ENCODE measurements around the gene SLC22A23. TPM values are rescaled to one million over a fixed set of nuclear protein-coding genes. Genes with fewer than 3 reads are reported as not detected.

SLC22A23 gene
- total and polyA plus RNA-seq, 2 donors (not counting 1 experiment from before 2014, with no cell fraction given) = 0.18 to 1.4 TPM

- H3K79me2 ChIP-seq (ENCODE audit: control insufficient read depth, insufficient read depth, low read length) = no peaks in the 10 kb centered on the region
- WGBS (ENCODE audit: insufficient coverage) = no CpG with 5 or more reads among the region's 2 CpGs
- H3K9me3 Mint-ChIP-seq (ENCODE audit: insufficient read depth) = no peaks in the 10 kb centered on the region
- H3K9me3 ChIP-seq (ENCODE audit: control extremely low read depth in 1 of 3, control insufficient read depth in 2 of 3, insufficient read depth in 1 of 3, low read length in 2 of 3) = peaks cover 0 to 4% (median 0%) of the 10 kb centered on the region in 3 donors
- TF ChIP-seq CTCF (IDR thresholded peaks at IDR 0.05) (no peak), EZH2 (IDR thresholded peaks at IDR 0.05; ENCODE audit: borderline replicate concordance, insufficient read depth, low read depth, low read length, poor library complexity, severe bottlenecking) (no peak)
- no peak overlapping the region for H3K27ac Mint-ChIP-seq
- no peak overlapping the region for H3K4me3 Mint-ChIP-seq
- H2AFZ ChIP-seq (ENCODE audit: insufficient read depth, low read depth, low read length, poor library complexity, severe bottlenecking) = no peak overlapping the region
- no peak overlapping the region for H3K27ac ChIP-seq (ENCODE audit: low read length in 2 of 2)
- no peak for ATAC-seq (ENCODE audit: low read depth)
- no peak for DNase-seq
- intact Hi-C loops (cut with micrococcal nuclease) = no loop called here
- no peak overlapping the region for H3K4me3 ChIP-seq (ENCODE audit: control extremely low read depth in 1 of 5, extremely low read depth in 1 of 5, insufficient read depth in 1 of 5, low read depth in 2 of 5, low read length in 4 of 5)
- peaks cover 35% of the 10 kb centered on the region for H3K27me3 Mint-ChIP-seq
- H4K20me1 ChIP-seq (ENCODE audit: control insufficient read depth, insufficient read depth, low read length, poor library complexity, severe bottlenecking) = no peaks in the 10 kb centered on the region
- no peaks in the 10 kb centered on the region for H3K4me1 ChIP-seq (ENCODE audit: control insufficient read depth in 2 of 2, insufficient read depth in 2 of 2, low read length in 2 of 2)
- H3K9ac ChIP-seq (ENCODE audit: low read length) = no peak overlapping the region
- ChIA-PET POLR2A (no interaction called here), CTCF (interaction anchor here (0.9 kb wide), 1 partner anchor 173 kb away, joined by 3 read pairs; no protein-coding TSS in a partner anchor)
- no peaks in the 10 kb centered on the region for H3K36me3 ChIP-seq (replicated peaks in 1 of 2; ENCODE audit: control extremely low read depth in 1 of 2, control insufficient read depth in 1 of 2, extremely low read depth in 1 of 2, insufficient read depth in 2 of 2, low read length in 1 of 2)
- H3K4me2 ChIP-seq (replicated peaks; ENCODE audit: low read depth, low read length, poor library complexity, severe bottlenecking) = no peak overlapping the region
- peaks cover 0 to 27% (median 18%) of the 10 kb centered on the region in 4 experiments for H3K27me3 ChIP-seq (replicated peaks in 1 of 4; ENCODE audit: control extremely low read depth in 1 of 4, control insufficient read depth in 3 of 4, insufficient read depth in 4 of 4, low read length in 3 of 4)
- H3K4me1 Mint-ChIP-seq = peaks cover 3% of the 10 kb centered on the region
Measured at GRCh38 chr6:3449321-3449720, 7.5 kb downstream of the SLC22A23 start.

- 95% methylated on average over 5 of the region's 6 CpGs for WGBS (ENCODE audit: insufficient coverage)
- ATAC-seq (ENCODE audit: low read depth) (no peak), DNase-seq (no peak)
- no peak overlapping the region for H3K4me3 Mint-ChIP-seq
- Histone ChIP-seq H3K9me3 (ENCODE audit: control extremely low read depth in 1 of 3, control insufficient read depth in 2 of 3, insufficient read depth in 1 of 3, low read length in 2 of 3) (peaks cover 0 to 4% (median 0%) of the 10 kb centered on the region in 3 donors), H3K4me2 (replicated peaks; ENCODE audit: low read depth, low read length, poor library complexity, severe bottlenecking) (no peak overlapping the region), H3K4me1 (ENCODE audit: control insufficient read depth in 2 of 2, insufficient read depth in 2 of 2, low read length in 2 of 2) (no peaks in the 10 kb centered on the region), H3K4me3 (ENCODE audit: control extremely low read depth in 1 of 5, extremely low read depth in 1 of 5, insufficient read depth in 1 of 5, low read depth in 2 of 5, low read length in 4 of 5) (no peak overlapping the region), H2AFZ (ENCODE audit: insufficient read depth, low read depth, low read length, poor library complexity, severe bottlenecking) (no peak overlapping the region), H3K9ac (ENCODE audit: low read length) (no peak overlapping the region), H3K79me2 (ENCODE audit: control insufficient read depth, insufficient read depth, low read length) (no peaks in the 10 kb centered on the region), H4K20me1 (ENCODE audit: control insufficient read depth, insufficient read depth, low read length, poor library complexity, severe bottlenecking) (no peaks in the 10 kb centered on the region), H3K27me3 (replicated peaks in 1 of 4; ENCODE audit: control extremely low read depth in 1 of 4, control insufficient read depth in 3 of 4, insufficient read depth in 4 of 4, low read length in 3 of 4) (peaks cover 0 to 8% (median 7%) of the 10 kb centered on the region in 4 experiments), H3K36me3 (replicated peaks in 1 of 2; ENCODE audit: control extremely low read depth in 1 of 2, control insufficient read depth in 1 of 2, extremely low read depth in 1 of 2, insufficient read depth in 2 of 2, low read length in 1 of 2) (no peaks in the 10 kb centered on the region), H3K27ac (ENCODE audit: low read length in 2 of 2) (no peak overlapping the region)
- no peak overlapping the region for H3K27ac Mint-ChIP-seq
- peaks cover 35% of the 10 kb centered on the region for H3K27me3 Mint-ChIP-seq
- CTCF ChIA-PET = no interaction called here
- TF ChIP-seq EZH2 (IDR thresholded peaks at IDR 0.05; ENCODE audit: borderline replicate concordance, insufficient read depth, low read depth, low read length, poor library complexity, severe bottlenecking) = no peak
- no peak for TF ChIP-seq CTCF (IDR thresholded peaks at IDR 0.05)
- intact Hi-C loops (cut with micrococcal nuclease) = no loop called here
- POLR2A ChIA-PET = no interaction called here
- H3K9me3 Mint-ChIP-seq (ENCODE audit: insufficient read depth) = no peaks in the 10 kb centered on the region
- peaks cover 3% of the 10 kb centered on the region for H3K4me1 Mint-ChIP-seq
Measured at GRCh38 chr6:3447005-3447404, 9.8 kb downstream of the SLC22A23 start.
